ENCODE measurements around the gene TMEM128. TPM values are rescaled to one million over a fixed set of nuclear protein-coding genes. Genes with fewer than 3 reads are reported as not detected.
"Not testable (repeated sequence)": the region's sequence is repeated elsewhere in the genome, so short reads cannot be mapped to it uniquely, and the experiment has no call there.

The TMEM128 gene
- total RNA-seq, 1 experiment from 2014 or later: 21.5 TPM

DNA sequence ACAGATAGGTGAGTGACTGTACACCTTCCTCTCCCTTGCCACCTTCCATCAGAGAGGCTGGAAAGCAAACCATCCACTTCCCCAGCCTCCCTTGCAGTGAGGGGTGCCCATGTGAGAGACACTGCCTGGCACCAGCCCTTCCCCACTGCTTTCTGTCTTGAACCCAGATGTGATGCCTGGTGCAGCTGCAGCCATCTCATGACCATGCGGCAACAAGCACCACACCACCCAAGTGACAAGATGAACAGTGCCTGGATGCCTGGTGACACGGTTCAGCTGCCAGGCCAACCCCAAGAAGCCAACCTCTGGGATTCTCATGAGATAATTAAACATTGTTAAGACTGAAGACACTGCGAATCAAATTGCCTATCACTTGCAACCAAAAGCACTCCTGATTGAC, 52.7 kb downstream of the TMEM128 start:
- DNase-seq: no peak
- peaks cover 23% of the 10 kb centered on the region for H3K27me3 Mint-ChIP-seq (ENCODE audit: low read depth)
- Histone ChIP-seq H3K27ac (ENCODE audit: insufficient read length, low read depth, low read length) (no peak overlapping the region), H3K9ac (ENCODE audit: extremely low read depth, insufficient read length, low read length) (no peak overlapping the region), H3K4me1 (ENCODE audit: insufficient read depth, low read length) (no peaks in the 10 kb centered on the region), H3K79me1 (ENCODE audit: insufficient read depth, low read depth, low read length, poor library complexity, severe bottlenecking) (no peaks in the 10 kb centered on the region), H2BK12ac (ENCODE audit: insufficient read length, low read depth, low read length) (no peak overlapping the region), H3K56ac (ENCODE audit: insufficient read length, low read depth, low read length) (no peak overlapping the region), H4K20me1 (ENCODE audit: control insufficient read depth, insufficient read depth, insufficient read length) (no peaks in the 10 kb centered on the region), H2BK20ac (ENCODE audit: low read depth, low read length, poor library complexity, severe bottlenecking) (no peak overlapping the region), H4K8ac (replicated peaks; ENCODE audit: insufficient read length, low read depth, low read length) (no peak overlapping the region), H2AFZ (ENCODE audit: low read length) (no peak overlapping the region), H2BK15ac (ENCODE audit: low read depth, low read length) (no peak overlapping the region), H3K79me2 (ENCODE audit: insufficient read depth, low read length) (no peaks in the 10 kb centered on the region), H4K5ac (ENCODE audit: insufficient read length, low read depth, low read length) (no peak overlapping the region), H3K4ac (ENCODE audit: low read depth, low read length) (no peak overlapping the region), H3K23me2 (ENCODE audit: insufficient read length, low read depth, low read length, poor library complexity, severe bottlenecking) (no peaks in the 10 kb centered on the region), H2BK5ac (ENCODE audit: insufficient read length, low read length) (no peak overlapping the region), H3T11ph (ENCODE audit: low read length) (no peak overlapping the region), H3K14ac (ENCODE audit: insufficient read depth, low read length) (no peak overlapping the region), H2AK5ac (ENCODE audit: insufficient read length, low read length) (no peak overlapping the region), H4K91ac (ENCODE audit: insufficient read length, low read depth, low read length) (no peak overlapping the region), H3K9me3 (ENCODE audit: control insufficient read depth, low read depth, low read length) (no peaks in the 10 kb centered on the region), H3K18ac (ENCODE audit: insufficient read length, low read depth, low read length) (no peak overlapping the region), H3K23ac (ENCODE audit: insufficient read length, low read depth, low read length) (no peak overlapping the region), H2BK120ac (ENCODE audit: low read depth, low read length, poor library complexity, severe bottlenecking) (no peak overlapping the region), H3K27me3 (ENCODE audit: insufficient read depth, low read length) (no peaks in the 10 kb centered on the region), H3K4me2 (ENCODE audit: insufficient read depth, insufficient read length, low read length) (no peak overlapping the region)
- no peaks in the 10 kb centered on the region for H3K4me1 Mint-ChIP-seq
- whole genome bisulfite sequencing (ENCODE audit: extremely low coverage, insufficient read length, low lambda C conversion rate): no CpG with 5 or more reads among the region's 3 CpGs
- no peak overlapping the region for H3K4me3 Mint-ChIP-seq
- no peaks in the 10 kb centered on the region for H3K9me3 Mint-ChIP-seq
- TF ChIP-seq, protein P1, sequence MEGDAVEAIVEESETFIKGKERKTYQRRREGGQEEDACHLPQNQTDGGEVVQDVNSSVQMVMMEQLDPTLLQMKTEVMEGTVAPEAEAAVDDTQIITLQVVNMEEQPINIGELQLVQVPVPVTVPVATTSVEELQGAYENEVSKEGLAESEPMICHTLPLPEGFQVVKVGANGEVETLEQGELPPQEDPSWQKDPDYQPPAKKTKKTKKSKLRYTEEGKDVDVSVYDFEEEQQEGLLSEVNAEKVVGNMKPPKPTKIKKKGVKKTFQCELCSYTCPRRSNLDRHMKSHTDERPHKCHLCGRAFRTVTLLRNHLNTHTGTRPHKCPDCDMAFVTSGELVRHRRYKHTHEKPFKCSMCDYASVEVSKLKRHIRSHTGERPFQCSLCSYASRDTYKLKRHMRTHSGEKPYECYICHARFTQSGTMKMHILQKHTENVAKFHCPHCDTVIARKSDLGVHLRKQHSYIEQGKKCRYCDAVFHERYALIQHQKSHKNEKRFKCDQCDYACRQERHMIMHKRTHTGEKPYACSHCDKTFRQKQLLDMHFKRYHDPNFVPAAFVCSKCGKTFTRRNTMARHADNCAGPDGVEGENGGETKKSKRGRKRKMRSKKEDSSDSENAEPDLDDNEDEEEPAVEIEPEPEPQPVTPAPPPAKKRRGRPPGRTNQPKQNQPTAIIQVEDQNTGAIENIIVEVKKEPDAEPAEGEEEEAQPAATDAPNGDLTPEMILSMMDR (conservative IDR thresholded peaks at IDR 0.05): no peak
- H3K27ac Mint-ChIP-seq: no peak overlapping the region
- no peaks in the 10 kb centered on the region for H3K36me3 Mint-ChIP-seq (ENCODE audit: insufficient read depth in 1 of 3, low read depth in 3 of 3)

DNA sequence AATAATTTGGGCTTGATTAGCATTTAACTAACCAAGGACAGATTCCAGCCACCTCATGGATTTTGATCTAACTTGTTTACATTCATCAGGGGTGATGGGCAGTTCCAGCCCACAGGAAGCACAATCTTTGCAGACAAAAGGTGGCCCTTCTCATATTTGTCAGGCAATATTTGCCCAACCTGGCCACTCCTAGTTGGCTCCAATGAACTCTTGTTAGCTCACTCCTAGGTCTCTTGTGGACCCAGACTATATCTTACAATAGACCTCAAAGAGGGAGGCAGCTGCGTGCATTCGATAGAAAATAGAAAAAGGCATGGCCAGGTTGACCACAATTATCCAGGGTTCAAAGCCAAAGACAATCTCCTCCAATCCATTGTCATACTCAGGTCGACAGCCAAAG, 59.5 kb downstream of the TMEM128 start:
- H3K18ac ChIP-seq (ENCODE audit: insufficient read length, low read depth, low read length); H4K91ac ChIP-seq (ENCODE audit: insufficient read length, low read depth, low read length); H3K23me2 ChIP-seq (ENCODE audit: insufficient read length, low read depth, low read length, poor library complexity, severe bottlenecking); H3K4me2 ChIP-seq (ENCODE audit: insufficient read depth, insufficient read length, low read length); H3K14ac ChIP-seq (ENCODE audit: insufficient read depth, low read length); H3K9me3 ChIP-seq (ENCODE audit: control insufficient read depth, low read depth, low read length); H4K5ac ChIP-seq (ENCODE audit: insufficient read length, low read depth, low read length); H2BK15ac ChIP-seq (ENCODE audit: low read depth, low read length); H3T11ph ChIP-seq (ENCODE audit: low read length); H3K4me3 Mint-ChIP-seq; H3K4me1 Mint-ChIP-seq; H4K20me1 ChIP-seq (ENCODE audit: control insufficient read depth, insufficient read depth, insufficient read length); H3K4me1 ChIP-seq (ENCODE audit: insufficient read depth, low read length); H3K4ac ChIP-seq (ENCODE audit: low read depth, low read length); H2BK20ac ChIP-seq (ENCODE audit: low read depth, low read length, poor library complexity, severe bottlenecking); H3K23ac ChIP-seq (ENCODE audit: insufficient read length, low read depth, low read length); H3K56ac ChIP-seq (ENCODE audit: insufficient read length, low read depth, low read length); H2BK120ac ChIP-seq (ENCODE audit: low read depth, low read length, poor library complexity, severe bottlenecking); H2AK5ac ChIP-seq (ENCODE audit: insufficient read length, low read length); H3K79me1 ChIP-seq (ENCODE audit: insufficient read depth, low read depth, low read length, poor library complexity, severe bottlenecking); H3K27me3 ChIP-seq (ENCODE audit: insufficient read depth, low read length); H3K36me3 Mint-ChIP-seq (ENCODE audit: insufficient read depth in 1 of 3, low read depth in 3 of 3); H3K27ac ChIP-seq (ENCODE audit: insufficient read length, low read depth, low read length); H3K79me2 ChIP-seq (ENCODE audit: insufficient read depth, low read length); H3K9ac ChIP-seq (ENCODE audit: extremely low read depth, insufficient read length, low read length); H3K9me3 Mint-ChIP-seq; H3K27ac Mint-ChIP-seq; H2AFZ ChIP-seq (ENCODE audit: low read length); H2BK5ac ChIP-seq (ENCODE audit: insufficient read length, low read length); DNase-seq; H4K8ac ChIP-seq (replicated peaks; ENCODE audit: insufficient read length, low read depth, low read length); H2BK12ac ChIP-seq (ENCODE audit: insufficient read length, low read depth, low read length): not testable (repeated sequence)
- WGBS (ENCODE audit: extremely low coverage, insufficient read length, low lambda C conversion rate): no CpG with 5 or more reads among the region's 3 CpGs
- H3K27me3 Mint-ChIP-seq (ENCODE audit: low read depth): peaks cover 29% of the 10 kb centered on the region
